GM18520 (cell line): ENCODE data around the gene CD300C.
"Not testable (repeated sequence)": the region's sequence is repeated elsewhere in the genome, so short reads cannot be mapped to it uniquely, and the experiment has no call there.

ENCODE experiments used
- ATAC-seq: cut with Tn5 transposase; IDR thresholded peaks from one replicate; pipeline ENCODE4 v1.9.1; 2021; ENCODE audit not compliant: unreplicated experiment

Gene CD300C

DNA sequence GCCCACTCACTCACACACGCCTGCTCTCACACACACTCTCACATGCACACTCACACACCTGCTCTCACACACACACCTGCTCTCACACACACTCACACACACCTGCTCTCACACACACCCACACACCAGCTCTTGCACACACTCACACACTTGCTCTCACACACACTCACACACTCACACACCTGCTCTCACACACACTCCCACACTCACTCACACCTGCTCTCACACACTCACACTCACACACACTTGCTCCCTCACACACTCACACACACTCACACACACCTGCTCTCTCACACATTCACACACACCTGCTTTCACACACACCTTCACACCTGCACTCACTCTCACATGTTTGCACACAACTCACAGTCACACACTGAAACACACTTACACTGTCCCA lies 17.4 kb upstream of the CD300C start:
- no peak for ATAC-seq

DNA sequence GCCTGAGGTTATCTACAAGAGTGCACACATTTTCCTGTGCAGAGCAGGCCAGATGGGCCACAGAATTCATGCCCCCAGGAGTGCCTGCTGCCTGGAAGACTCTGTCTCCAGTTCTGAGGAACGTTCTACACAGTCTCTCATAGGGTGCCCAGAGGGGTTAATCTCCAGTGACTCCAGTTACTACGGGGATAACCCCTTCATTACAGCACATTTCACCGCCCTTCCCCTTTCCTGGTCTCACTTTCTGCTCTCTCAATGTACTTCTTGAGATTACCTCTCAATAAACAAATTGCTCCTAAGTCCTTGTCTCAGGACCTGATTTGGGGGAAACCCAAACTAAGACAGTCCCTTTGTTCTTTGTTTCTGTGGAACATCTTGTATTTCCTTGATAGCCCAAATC lies 15.7 kb upstream of the CD300C start:
- no peak for ATAC-seq

- ATAC-seq, result no peak
These were observed 13.1 kb upstream of the CD300C start for GRCh38 chr17:74558882-74559519.

DNA sequence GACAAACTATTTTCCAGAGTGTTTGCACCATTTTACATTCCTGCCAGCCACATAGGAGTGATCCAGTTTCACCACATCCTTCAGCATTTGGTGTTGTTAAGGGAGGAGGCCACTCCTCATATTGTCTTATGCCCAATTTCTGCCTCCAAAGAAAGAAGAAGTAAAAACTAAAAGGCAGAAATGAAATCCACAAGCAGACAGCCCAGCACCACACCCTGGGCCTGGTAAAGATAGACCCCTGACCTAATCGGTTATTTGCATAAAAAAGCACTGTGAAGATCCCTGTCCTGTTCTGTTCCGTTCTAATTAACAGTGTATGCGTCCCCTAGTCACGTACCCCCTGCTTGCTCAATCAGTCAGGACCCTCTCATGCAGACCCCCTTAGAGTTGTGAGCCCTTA lies 12.5 kb upstream of the CD300C start:
- not testable (repeated sequence) for ATAC-seq

DNA sequence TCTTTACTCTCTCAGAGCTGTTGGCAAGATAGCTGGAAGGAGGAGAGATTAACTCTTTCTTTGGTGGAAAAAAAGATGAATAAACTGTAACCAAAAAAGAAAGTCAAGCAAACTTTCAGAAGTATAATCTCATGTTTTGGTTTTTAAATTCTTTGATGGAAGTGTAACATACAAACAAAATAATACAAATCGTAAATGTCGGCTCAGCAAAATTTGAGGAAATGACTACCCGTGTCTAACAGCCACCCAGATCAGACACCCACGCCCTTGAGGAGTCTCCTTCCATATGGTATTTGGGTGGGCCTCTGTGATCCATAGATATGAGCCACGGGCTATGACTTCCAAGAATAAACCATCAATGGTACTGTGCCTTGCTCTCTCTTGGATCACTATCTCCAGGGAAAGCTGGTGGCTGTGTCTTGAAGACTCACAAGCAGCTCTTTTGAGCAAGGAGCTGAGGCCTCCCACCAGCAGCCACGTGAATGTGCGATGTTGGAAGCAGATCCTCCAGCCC lies 9.6 kb upstream of the CD300C start:
- ATAC-seq, result no peak

- no peak for ATAC-seq
These were observed 9.0 kb upstream of the CD300C start for GRCh38 chr17:74554909-74555308.

DNA sequence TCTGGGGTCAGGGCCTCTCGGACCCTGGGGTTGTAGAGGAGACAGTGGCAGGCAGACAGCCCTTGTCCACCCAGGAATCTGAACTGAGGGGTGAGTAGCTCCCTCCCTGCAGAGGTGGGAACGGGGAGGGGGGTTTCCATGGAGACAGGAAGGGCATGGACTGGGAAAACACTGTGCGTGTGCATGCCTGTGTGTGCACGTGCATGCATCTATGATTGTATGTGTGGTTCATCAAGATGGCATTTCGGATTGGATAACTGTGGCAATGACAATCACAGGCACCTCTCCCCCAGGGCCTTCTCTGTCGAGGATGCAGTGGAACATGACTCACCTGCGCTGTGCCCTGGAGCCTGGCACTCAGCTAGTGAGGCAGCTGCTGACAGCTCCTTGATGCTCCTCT lies 6.1 kb upstream of the CD300C start:
- no peak for ATAC-seq

DNA sequence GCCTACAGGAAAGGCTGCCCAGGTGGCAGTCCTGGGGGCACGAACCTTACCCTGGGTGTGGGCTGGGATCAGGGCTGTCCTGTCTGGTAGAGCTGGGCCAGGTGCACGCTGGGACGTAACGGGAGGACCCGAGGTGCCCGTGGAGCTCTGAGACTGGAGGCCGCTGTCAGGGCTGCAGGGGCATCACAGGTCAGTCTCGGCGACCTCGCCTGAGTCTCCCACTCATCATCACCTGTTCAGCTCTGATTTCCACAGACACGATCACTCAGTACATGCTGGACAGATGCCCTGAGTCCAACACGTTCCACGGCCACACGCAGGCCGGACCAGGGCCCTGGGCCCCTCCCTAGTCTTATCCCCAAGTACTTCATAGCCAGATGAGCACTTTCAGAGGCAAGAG lies 4.7 kb upstream of the CD300C start:
- ATAC-seq, result no peak

GRCh38 chr17:74549343-74549742 lies 3.4 kb upstream of the CD300C start:
- no peak for ATAC-seq

DNA sequence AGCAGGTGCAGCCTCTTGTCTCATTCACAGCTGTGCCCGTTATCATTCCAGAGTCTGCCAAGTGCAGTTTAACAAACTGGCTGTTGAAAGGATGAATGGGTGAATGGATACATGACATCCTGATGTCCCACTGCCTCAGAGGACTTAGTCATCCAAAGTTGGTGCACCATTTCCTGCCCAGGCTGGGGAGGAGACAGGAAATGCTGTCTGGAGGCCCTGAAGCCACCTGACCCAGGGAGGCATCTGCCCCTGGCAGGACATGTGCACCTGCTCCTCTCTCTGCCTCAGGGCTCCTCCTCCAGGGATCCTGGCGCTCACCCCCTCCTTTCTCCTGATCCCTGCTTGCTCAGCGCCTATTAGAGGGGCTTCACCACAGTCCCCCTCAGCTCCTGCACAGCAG lies 1.8 kb upstream of the CD300C start:
- no peak for ATAC-seq

DNA sequence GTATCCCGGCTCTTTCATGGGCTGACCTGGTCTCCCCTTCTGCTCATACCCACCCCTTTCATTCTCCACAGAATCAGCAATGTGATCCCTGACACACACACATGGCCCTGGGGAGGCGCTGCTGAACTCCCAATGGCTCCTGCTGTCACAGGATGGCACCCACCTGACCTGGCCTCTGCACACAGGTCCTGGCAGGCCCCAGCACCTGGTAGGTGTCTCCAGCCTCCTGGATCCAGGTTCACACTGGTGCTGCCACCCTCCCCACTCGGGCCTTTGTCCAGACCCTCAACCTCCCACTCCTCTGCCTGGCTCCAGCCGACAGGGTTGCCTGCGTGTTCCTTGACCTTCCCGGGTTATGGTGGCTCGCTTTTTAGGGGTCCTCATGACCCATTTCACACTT lies 1.3 kb upstream of the CD300C start:
- no peak for ATAC-seq

DNA sequence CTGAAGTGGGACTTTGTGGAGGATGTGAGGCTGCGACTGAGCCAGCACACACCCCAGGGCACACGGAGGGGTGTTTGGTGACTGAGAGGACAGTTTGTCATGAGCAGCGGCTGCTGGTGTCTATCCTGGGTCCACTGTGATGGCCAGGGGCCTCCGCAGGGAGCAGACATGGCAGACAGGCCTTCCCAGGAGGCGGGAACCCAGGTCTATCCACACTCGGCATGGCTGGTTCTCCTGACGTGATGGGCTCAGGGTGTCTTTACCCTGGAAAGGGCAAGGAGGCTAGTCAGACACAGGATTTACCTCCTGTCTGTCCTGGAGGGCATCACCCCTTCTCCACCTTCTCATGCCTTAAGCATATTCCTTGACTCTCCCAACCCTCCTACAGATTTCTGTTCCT lies 671 bp upstream of the CD300C start:
- ATAC-seq, result no peak

- no peak for ATAC-seq
These were observed 698 bp downstream of the CD300C start for GRCh38 chr17:74544991-74545842.

GRCh38 chr17:74543891-74544760 lies 1.8 kb downstream of the CD300C start:
- no peak for ATAC-seq

DNA sequence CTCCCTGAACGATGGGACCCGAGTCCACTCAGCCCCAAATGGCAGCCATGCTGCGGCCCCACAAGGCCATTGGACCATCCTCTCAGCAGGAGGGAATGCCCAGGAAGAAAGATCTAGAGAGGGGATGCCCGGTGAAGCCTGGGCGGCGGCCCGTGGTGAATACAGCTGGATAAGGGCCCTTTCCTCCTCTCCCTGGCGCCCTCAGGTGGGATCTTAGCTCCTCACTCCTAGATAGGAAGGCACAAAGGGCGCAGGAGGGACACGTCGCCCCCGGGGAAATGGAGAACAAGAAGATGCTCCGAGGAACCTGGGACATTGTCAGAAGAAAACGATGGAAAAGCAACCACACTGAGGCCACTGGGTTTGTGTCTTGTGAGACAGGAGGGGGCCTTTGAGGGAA lies 2.5 kb downstream of the CD300C start:
- ATAC-seq, result no peak

- no peak for ATAC-seq
These were observed 3.1 kb downstream of the CD300C start for GRCh38 chr17:74542727-74543383.

GRCh38 chr17:74542166-74542565 lies 3.7 kb downstream of the CD300C start:
- no peak for ATAC-seq

GRCh38 chr17:74541176-74542111 lies 4.5 kb downstream of the CD300C start:
- ATAC-seq, result no peak

GRCh38 chr17:74539281-74539820 lies 6.6 kb downstream of the CD300C start:
- no peak for ATAC-seq

GRCh38 chr17:74536890-74537289 lies 9.0 kb downstream of the CD300C start:
- no peak for ATAC-seq
